ENCODE measurements around the gene ZNF831. TPM values are rescaled to one million over a fixed set of nuclear protein-coding genes. Genes with fewer than 3 reads are reported as not detected.

The ZNF831 gene
- total and polyA plus RNA-seq, 2 donors: 2.1 to 2.9 TPM

DNA sequence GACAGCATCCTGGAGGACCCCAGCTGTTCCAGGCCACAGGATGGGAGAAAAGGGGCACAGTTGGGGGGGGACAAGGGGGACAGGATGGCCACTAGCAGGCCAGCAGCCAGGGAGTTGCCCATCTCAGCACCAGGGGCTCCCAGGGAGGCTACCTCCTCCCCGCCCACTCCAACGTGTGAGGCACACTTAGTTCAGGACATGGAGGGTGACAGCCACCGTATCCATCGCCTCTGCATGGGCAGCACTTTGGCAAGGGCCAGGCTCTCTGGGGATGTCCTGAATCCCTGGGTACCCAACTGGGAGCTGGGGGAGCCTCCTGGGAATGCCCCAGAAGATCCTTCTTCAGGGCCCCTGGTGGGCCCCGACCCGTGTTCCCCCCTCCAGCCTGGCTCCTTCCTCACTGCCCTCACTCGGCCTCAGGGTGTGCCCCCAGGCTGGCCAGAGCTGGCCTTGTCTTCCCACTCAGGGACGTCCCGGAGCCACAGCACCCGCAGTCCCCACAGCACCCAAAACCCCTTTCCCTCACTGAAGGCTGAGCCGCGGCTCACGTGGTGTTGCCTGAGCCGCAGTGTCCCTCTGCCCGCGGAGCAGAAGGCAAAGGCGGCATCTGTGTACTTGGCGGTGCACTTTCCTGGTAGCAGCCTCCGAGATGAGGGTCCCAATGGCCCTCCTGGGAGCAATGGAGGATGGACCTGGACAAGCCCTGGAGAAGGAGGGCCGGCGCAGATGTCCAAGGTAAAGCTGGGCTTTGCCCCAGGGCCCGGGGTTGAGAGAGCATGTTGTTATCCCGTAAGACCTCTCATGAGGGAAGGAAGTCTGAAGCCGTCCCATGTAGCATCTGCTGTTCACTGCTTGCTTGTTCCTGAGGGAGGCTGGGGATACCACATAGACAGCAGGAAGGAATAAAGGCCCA, 30.7 kb downstream of the ZNF831 start:
- WGBS: 98% methylated on average over 24 of the region's 24 CpGs
- Histone ChIP-seq H3K36me3 (ENCODE audit: control insufficient read depth in 2 of 2, insufficient read depth in 2 of 2, low read length in 1 of 2) (no peaks in the 10 kb centered on the region), H3K27ac (ENCODE audit: low read depth in 1 of 2, low read length in 1 of 2) (no peak overlapping the region), H3K9me3 (ENCODE audit: control insufficient read depth in 2 of 2, insufficient read depth in 1 of 2, low read length in 1 of 2) (no peaks in the 10 kb centered on the region), H3K4me1 (ENCODE audit: control insufficient read depth in 2 of 2, insufficient read depth in 2 of 2, low read length in 2 of 2) (no peaks in the 10 kb centered on the region), H3K27me3 (ENCODE audit: control insufficient read depth in 2 of 2, insufficient read depth in 1 of 2, low read length in 1 of 2) (peaks cover 0 to 3% of the 10 kb centered on the region in 2 donors), H3K4me3 (ENCODE audit: low read length in 2 of 2) (no peak overlapping the region)
- no peak for DNase-seq (ENCODE audit: low read depth in 6 of 9, low spot score in 9 of 9)

GRCh38 chr20:59195316-59195993, 31.8 kb downstream of the ZNF831 start:
- peaks cover 0 to 3% of the 10 kb centered on the region in 2 donors for H3K27me3 ChIP-seq (ENCODE audit: control insufficient read depth in 2 of 2, insufficient read depth in 1 of 2, low read length in 1 of 2)
- no peaks in the 10 kb centered on the region for H3K36me3 ChIP-seq (ENCODE audit: control insufficient read depth in 2 of 2, insufficient read depth in 2 of 2, low read length in 1 of 2)
- 96% methylated on average over 18 of the region's 18 CpGs for WGBS
- H3K9me3 ChIP-seq (ENCODE audit: control insufficient read depth in 2 of 2, insufficient read depth in 1 of 2, low read length in 1 of 2): no peaks in the 10 kb centered on the region
- no peak overlapping the region for H3K4me3 ChIP-seq (ENCODE audit: low read length in 2 of 2)
- no peak overlapping the region for H3K27ac ChIP-seq (ENCODE audit: low read depth in 1 of 2, low read length in 1 of 2)
- DNase-seq (ENCODE audit: low read depth in 6 of 9, low spot score in 9 of 9): no peak
- H3K4me1 ChIP-seq (ENCODE audit: control insufficient read depth in 2 of 2, insufficient read depth in 2 of 2, low read length in 2 of 2): no peaks in the 10 kb centered on the region

GRCh38 chr20:59204165-59204894, 40.7 kb downstream of the ZNF831 start:
- no peak for DNase-seq (ENCODE audit: low read depth in 6 of 9, low spot score in 9 of 9)
- WGBS: 90% methylated on average over 10 of the region's 10 CpGs
- no peaks in the 10 kb centered on the region for H3K36me3 ChIP-seq (ENCODE audit: control insufficient read depth in 2 of 2, insufficient read depth in 2 of 2, low read length in 1 of 2)

DNA sequence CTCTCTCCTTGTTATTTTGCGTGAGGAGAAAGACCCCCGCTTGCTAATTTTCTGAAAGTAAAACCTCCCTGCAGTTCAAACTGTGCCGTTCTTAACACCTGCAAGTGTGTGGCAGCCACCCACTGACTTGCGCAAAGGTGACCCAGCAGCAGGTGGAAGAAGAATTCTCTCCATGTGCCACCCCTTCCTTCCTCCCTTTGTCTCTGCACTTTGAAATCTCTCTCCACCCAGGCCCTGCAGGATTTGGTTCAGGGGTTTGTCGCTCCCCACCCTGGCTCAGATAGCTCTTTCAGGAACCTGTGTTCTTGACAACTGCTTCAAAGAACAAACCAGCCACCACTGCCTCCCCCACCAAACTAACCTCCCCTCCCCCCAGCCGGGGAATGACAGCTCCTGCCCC, 41.4 kb downstream of the ZNF831 start:
- no peak overlapping the region for H3K4me3 ChIP-seq (ENCODE audit: low read length in 2 of 2)
- DNase-seq (ENCODE audit: low read depth in 6 of 9, low spot score in 9 of 9): peak in 7 of 9 donors; percentile 25 to 67 (median 41)
- H3K36me3 ChIP-seq (ENCODE audit: control insufficient read depth in 2 of 2, insufficient read depth in 2 of 2, low read length in 1 of 2): no peaks in the 10 kb centered on the region
- peaks cover 8 to 22% of the 10 kb centered on the region in 2 donors for H3K4me1 ChIP-seq (ENCODE audit: control insufficient read depth in 2 of 2, insufficient read depth in 2 of 2, low read length in 2 of 2)
- no peaks in the 10 kb centered on the region for H3K9me3 ChIP-seq (ENCODE audit: control insufficient read depth in 2 of 2, insufficient read depth in 1 of 2, low read length in 1 of 2)
- 27% methylated on average over 6 of the region's 6 CpGs for WGBS
- peak overlapping the region in 1 of 2 donors; percentile 34 for H3K27ac ChIP-seq (ENCODE audit: low read depth in 1 of 2, low read length in 1 of 2)
- H3K27me3 ChIP-seq (ENCODE audit: control insufficient read depth in 2 of 2, insufficient read depth in 1 of 2, low read length in 1 of 2): no peaks in the 10 kb centered on the region

More at GRCh38 chr20:59204165-59204894, 40.7 kb downstream of the ZNF831 start:
- H3K27me3 ChIP-seq (ENCODE audit: control insufficient read depth in 2 of 2, insufficient read depth in 1 of 2, low read length in 1 of 2): no peaks in the 10 kb centered on the region
- no peak overlapping the region for H3K4me3 ChIP-seq (ENCODE audit: low read length in 2 of 2)
- peaks cover 8 to 22% of the 10 kb centered on the region in 2 donors for H3K4me1 ChIP-seq (ENCODE audit: control insufficient read depth in 2 of 2, insufficient read depth in 2 of 2, low read length in 2 of 2)
- H3K27ac ChIP-seq (ENCODE audit: low read depth in 1 of 2, low read length in 1 of 2): peak overlapping the region in 1 of 2 donors; percentile 34
- no peaks in the 10 kb centered on the region for H3K9me3 ChIP-seq (ENCODE audit: control insufficient read depth in 2 of 2, insufficient read depth in 1 of 2, low read length in 1 of 2)

GRCh38 chr20:59207235-59207634, 43.6 kb downstream of the ZNF831 start:
- Histone ChIP-seq H3K36me3 (ENCODE audit: control insufficient read depth in 2 of 2, insufficient read depth in 2 of 2, low read length in 1 of 2) (no peaks in the 10 kb centered on the region), H3K27me3 (ENCODE audit: control insufficient read depth in 2 of 2, insufficient read depth in 1 of 2, low read length in 1 of 2) (no peaks in the 10 kb centered on the region), H3K4me3 (ENCODE audit: low read length in 2 of 2) (no peak overlapping the region), H3K4me1 (ENCODE audit: control insufficient read depth in 2 of 2, insufficient read depth in 2 of 2, low read length in 2 of 2) (peaks cover 8 to 22% of the 10 kb centered on the region in 2 donors), H3K9me3 (ENCODE audit: control insufficient read depth in 2 of 2, insufficient read depth in 1 of 2, low read length in 1 of 2) (no peaks in the 10 kb centered on the region), H3K27ac (ENCODE audit: low read depth in 1 of 2, low read length in 1 of 2) (no peak overlapping the region)
- DNase-seq (ENCODE audit: low read depth in 6 of 9, low spot score in 9 of 9): peak in 1 of 9 donors; percentile 8
- 93% methylated on average over 2 of the region's 2 CpGs for WGBS

DNA sequence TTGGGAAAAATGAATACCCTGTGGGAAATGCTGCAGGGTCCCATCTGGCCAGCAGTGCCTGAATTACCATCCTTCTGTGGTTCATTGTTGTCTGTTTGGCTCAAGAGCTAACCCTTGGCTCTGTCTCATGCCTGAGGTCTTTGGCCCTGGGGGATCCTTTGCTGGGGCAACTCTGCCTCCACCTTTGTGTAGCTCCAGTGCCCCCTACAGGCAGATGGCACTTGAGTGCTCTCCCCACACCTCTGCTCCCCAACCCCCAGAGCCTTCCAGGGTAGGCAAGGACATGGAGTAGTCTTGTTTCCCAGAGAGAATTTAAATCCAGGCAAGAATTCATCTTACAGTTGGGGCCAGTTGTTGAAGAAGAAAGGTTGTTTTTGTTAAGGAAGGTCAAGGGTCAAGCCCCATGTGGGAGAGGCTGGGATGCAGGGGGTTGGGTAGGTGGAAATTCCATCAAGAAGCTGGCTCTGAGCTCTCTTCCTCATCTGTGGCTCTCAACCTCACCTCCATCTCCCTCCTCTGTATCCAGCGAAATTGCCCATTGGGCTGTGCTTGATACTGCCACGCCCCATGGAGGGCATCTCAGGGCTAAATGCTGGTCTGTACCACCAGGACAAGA, 44.2 kb downstream of the ZNF831 start:
- DNase-seq (ENCODE audit: low read depth in 6 of 9, low spot score in 9 of 9): peak; percentile 42 to 90 (median 78)
- Histone ChIP-seq H3K9me3 (ENCODE audit: control insufficient read depth in 2 of 2, insufficient read depth in 1 of 2, low read length in 1 of 2) (no peaks in the 10 kb centered on the region), H3K27me3 (ENCODE audit: control insufficient read depth in 2 of 2, insufficient read depth in 1 of 2, low read length in 1 of 2) (no peaks in the 10 kb centered on the region), H3K36me3 (ENCODE audit: control insufficient read depth in 2 of 2, insufficient read depth in 2 of 2, low read length in 1 of 2) (no peaks in the 10 kb centered on the region), H3K27ac (ENCODE audit: low read depth in 1 of 2, low read length in 1 of 2) (no peak overlapping the region), H3K4me3 (ENCODE audit: low read length in 2 of 2) (no peak overlapping the region), H3K4me1 (ENCODE audit: control insufficient read depth in 2 of 2, insufficient read depth in 2 of 2, low read length in 2 of 2) (peaks cover 8 to 22% of the 10 kb centered on the region in 2 donors)
- WGBS: 94% methylated on average over 2 of the region's 2 CpGs

GRCh38 chr20:59210186-59210585, 46.6 kb downstream of the ZNF831 start:
- 95% methylated on average over 11 of the region's 11 CpGs for WGBS
- no peak overlapping the region for H3K4me3 ChIP-seq (ENCODE audit: low read length in 2 of 2)
- DNase-seq (ENCODE audit: low read depth in 6 of 9, low spot score in 9 of 9): no peak

DNA sequence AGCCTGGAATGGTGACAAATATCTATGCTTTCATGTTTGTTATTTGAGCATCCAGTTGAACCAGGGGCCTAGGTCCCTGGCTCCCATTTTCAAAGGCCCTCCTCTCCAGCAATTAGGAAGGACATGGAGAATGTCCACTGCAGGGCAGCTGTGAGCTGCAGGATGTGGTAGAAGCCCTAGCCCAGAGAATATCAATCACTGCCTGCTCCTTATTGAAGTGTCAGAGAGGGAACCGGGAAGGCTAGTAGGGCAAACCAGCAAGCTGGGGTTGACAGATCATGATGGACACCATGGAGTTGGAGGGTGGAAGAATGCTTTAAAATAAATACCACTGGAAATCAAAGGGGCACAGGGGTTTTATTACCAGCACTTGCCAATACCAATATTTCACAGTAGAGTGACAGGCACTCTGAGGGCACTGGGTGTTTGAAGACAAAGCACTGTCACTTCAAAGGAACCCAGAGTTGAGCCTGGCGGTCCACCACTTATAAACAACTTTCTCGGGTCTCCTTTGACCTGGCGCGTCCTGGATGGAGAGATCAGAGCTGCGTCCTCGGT, 47.7 kb downstream of the ZNF831 start:
- no peak overlapping the region for H3K4me3 ChIP-seq (ENCODE audit: low read length in 2 of 2)
- H3K27me3 ChIP-seq (ENCODE audit: control insufficient read depth in 2 of 2, insufficient read depth in 1 of 2, low read length in 1 of 2): no peaks in the 10 kb centered on the region
- 95% methylated on average over 7 of the region's 7 CpGs for WGBS
- H3K9me3 ChIP-seq (ENCODE audit: control insufficient read depth in 2 of 2, insufficient read depth in 1 of 2, low read length in 1 of 2): no peaks in the 10 kb centered on the region
- no peak for DNase-seq (ENCODE audit: low read depth in 6 of 9, low spot score in 9 of 9)
- H3K27ac ChIP-seq (ENCODE audit: low read depth in 1 of 2, low read length in 1 of 2): no peak overlapping the region
- peaks cover 0 to 9% of the 10 kb centered on the region in 2 donors for H3K4me1 ChIP-seq (ENCODE audit: control insufficient read depth in 2 of 2, insufficient read depth in 2 of 2, low read length in 2 of 2)
- peaks cover 0 to 3% of the 10 kb centered on the region in 2 donors for H3K36me3 ChIP-seq (ENCODE audit: control insufficient read depth in 2 of 2, insufficient read depth in 2 of 2, low read length in 1 of 2)

More at GRCh38 chr20:59210186-59210585, 46.6 kb downstream of the ZNF831 start:
- H3K27ac ChIP-seq (ENCODE audit: low read depth in 1 of 2, low read length in 1 of 2): no peak overlapping the region
- H3K27me3 ChIP-seq (ENCODE audit: control insufficient read depth in 2 of 2, insufficient read depth in 1 of 2, low read length in 1 of 2): no peaks in the 10 kb centered on the region
- H3K9me3 ChIP-seq (ENCODE audit: control insufficient read depth in 2 of 2, insufficient read depth in 1 of 2, low read length in 1 of 2): no peaks in the 10 kb centered on the region
- peaks cover 0 to 3% of the 10 kb centered on the region in 2 donors for H3K36me3 ChIP-seq (ENCODE audit: control insufficient read depth in 2 of 2, insufficient read depth in 2 of 2, low read length in 1 of 2)
- peaks cover 5 to 14% of the 10 kb centered on the region in 2 donors for H3K4me1 ChIP-seq (ENCODE audit: control insufficient read depth in 2 of 2, insufficient read depth in 2 of 2, low read length in 2 of 2)
